GM18868 (cell line): ENCODE results near the gene ZNF692.
"Not testable (repeated sequence)": the region's sequence is repeated elsewhere in the genome, so short reads cannot be mapped to it uniquely, and the experiment has no call there.

Source experiments
- ATAC-seq: cut with Tn5 transposase; IDR thresholded peaks from one replicate; pipeline ENCODE4 v1.9.1; 2021; ENCODE audit warnings: mild to moderate bottlenecking, moderate library complexity; ENCODE audit not compliant: unreplicated experiment

Gene ZNF692

DNA sequence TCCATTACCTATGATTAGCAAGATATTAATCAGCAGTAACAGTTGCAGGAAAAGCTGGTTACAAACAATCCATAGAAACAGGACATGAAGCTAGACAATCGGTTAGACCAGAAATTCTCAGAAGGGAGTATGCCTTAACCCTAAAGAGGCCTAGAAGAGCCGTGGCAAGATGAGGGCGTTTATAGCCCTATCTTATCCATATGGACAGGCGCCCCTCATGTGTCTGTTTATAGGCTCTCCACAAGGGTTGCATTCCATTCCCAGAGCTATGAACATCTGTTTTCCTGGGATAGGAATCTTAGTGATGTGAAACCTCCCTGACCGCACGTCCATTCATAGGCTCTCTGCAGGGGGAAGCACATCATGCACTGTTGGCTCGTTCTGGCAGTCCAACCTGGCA is 23.5 kb upstream of the ZNF692 start:
- ATAC-seq = not testable (repeated sequence)

- ATAC-seq = no peak
Measured at GRCh38 chr1:248881261-248881660, 22.4 kb upstream of the ZNF692 start.

DNA sequence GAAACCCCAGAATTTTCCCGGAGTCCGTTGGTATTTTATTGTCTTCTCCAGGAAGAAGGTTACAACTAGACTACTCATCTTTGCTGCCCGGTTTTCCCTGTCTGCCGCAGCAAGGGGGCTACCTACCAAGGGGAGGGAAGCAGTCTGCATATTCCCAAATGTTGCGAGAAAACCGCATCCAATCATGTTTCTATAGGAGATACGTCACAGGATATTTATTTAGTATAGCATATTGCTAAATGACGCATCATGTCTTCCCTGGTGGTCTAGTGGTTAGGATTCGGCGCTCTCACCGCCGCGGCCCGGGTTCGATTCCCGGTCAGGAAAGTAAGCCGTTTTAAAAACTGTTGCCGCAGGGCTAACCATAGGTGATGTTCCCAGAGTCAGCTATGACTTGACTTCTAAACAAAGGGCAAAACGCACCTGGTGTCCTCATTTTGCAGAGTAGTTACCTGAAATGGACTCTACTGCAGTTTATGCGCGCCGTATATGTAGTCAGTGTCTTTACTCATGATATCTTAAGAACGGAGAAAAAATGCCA is 15.2 kb upstream of the ZNF692 start:
- peak; percentile 70 for ATAC-seq

DNA sequence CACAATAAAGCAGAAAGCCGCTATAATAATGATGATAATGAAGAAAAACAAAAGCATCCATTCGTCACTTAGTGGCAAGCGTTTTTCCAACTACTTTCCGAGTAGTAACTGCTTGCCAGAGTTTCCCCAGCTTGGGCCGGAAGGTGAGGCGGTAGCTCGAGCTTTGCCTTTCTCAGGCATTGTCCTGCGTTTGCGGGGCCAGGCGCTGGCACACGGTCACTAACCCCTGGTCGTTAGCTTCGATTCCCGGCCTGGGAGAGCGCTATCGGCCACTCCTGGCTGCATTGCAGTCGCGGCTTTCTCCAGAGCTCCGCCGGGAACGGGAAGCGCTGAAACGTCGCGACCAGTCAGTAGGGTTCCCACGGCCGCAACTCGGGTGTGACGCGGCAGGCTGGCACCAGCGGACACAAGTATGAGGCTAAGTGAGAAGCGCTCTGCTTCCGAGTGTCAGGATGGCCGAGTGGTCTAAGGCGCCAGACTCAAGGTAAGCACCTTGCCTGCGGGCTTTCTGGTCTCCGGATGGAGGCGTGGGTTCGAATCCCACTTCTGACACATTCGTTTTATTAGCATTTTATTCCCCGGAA is 14.6 kb upstream of the ZNF692 start:
- peak; percentile 75 for ATAC-seq

GRCh38 chr1:248872752-248873408 is 14.0 kb upstream of the ZNF692 start:
- ATAC-seq = peak; percentile 36

GRCh38 chr1:248871837-248872401 is 13.0 kb upstream of the ZNF692 start:
- no peak for ATAC-seq

DNA sequence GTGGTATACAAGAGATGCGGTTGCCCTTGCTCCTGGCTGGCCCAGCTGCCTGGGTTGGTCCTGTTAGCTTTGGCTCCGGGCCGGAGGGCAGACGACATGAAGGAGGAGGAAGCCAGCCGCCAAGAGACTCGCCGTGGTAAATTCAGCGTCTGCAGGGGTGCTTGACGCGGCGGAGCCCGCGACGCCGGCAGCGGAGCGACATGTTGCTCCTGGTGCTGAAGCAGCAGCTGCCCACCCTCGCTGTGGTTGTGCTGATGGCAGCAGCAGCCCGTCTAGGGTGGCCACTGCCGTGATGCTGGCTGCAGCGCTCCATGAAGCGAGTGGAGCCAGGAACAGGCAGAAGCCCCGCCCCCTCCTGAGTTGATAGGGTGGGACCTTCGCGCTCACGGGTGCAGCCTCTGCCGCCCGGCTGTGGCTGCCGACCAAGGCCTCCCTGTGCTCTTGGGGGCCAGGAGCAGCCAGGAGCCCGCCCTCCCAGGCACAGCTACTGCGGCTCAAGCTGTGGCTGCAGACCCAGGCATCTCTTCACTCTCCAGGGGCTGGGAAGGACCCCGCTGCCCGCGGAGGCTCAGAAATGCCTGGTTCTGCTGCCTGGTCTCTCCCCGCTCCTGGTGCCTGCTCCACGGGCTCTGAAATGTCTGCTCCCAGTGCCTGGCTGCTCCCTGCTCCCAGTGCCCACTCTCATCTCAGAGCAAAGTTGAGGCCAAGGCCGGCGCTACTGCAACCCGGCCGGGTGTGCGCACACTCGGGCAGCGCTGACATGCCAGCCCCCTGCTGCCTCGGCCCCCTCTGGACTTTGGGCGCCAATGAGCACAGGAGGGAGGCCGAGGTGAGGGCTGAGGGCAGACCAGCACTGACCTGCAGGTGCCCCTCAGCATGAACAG is 4.4 kb upstream of the ZNF692 start:
- ATAC-seq = peak; percentile 70

- ATAC-seq = peak; percentile 6
Measured at GRCh38 chr1:248862695-248862997, 3.8 kb upstream of the ZNF692 start.

DNA sequence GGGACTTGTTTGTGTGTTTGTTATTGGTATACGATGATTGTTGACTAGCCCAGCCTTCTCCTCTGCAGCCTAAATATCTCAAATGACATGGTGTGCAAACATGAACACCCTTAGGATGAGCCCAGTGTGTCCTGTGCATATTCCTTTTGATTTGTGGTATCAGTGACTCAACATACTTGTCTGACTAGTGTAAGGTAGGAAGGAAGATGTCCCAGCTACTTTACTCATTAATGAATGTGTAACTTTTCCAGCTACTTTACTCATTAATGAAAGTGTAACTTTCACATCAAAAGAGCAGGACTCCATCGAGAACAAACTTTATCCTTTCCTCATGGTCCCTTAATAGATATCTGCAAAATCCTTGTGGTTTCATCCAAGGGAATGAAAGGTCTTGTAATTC is 2.7 kb upstream of the ZNF692 start:
- ATAC-seq = no peak

DNA sequence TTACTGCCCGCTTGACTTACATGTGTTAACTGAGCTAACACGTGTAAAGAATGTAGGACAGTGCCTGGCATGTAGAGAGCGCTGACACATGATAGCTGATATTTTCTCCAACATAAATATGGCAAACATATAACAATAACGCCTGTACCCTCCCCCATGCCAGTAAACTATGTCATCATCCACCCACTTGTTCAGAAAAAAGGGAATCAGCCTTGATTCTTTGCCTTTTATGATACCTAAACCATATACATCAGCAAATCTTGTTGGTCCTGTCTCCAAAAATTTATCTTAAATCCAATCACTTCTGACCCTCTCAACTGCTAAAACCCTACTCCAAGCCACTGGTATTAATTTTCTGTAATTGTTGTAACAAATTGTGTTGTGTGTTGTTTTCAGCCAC is 1.1 kb upstream of the ZNF692 start:
- no peak for ATAC-seq

DNA sequence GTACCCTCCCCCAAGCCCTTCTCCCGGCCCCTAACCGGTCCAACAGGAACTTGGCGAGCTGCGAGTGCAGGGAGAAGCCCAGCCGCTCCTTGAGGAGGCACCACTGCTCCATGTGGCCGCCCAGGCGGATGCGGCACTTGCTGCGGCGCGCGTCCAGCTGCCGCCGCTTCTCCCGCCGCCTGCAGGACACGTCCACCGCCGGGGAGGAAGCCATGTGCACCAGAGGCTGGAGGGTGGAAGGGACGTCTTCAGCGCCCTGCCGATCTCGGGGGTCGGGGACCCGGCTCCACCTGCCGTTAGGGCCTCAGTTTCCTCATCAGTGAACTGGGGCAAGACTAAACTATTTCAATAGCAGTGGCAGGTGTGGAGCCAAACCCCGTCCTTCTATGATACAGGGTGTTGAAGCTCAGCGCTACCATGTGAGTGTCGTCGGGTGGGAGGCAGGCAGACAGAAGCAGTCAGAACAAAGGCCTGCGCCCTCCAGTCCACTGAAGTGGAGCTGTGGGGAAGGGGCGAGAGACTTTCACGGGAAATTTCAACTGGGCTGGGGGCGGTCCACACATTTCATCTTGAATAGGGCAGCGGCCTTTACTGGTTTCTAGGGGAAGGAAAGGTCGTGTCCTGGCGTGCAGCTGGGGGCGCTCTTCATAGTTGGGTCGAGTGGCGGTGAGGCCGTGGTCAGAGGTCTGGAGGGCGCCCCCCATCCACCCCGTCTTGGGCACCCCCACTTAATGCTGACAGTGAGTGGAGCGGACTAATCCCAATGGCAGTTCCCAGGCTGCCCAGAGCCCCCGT is 592 bp downstream of the ZNF692 start:
- peak; percentile 32 for ATAC-seq

GRCh38 chr1:248857749-248858095 is 1.2 kb downstream of the ZNF692 start:
- no peak for ATAC-seq

DNA sequence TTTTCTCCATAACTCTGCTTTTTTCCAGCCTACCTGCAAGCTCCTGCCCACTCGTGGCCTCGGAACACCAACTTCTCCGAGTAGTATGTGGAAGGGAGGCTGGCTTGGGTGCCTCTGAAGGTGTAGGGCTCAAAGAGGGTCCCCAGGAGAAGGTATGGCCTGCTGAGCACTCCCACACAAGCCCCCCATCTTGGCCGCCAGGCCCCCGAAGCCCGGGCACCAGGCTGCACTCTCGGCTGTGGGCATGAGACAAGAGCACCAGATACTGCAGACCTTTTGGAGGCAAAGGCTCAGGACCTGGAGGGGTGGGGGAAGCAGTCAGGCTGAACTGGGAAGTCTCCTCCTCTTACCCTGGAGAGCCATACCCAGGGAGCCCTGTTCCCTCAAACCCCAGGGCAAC is 1.7 kb downstream of the ZNF692 start:
- ATAC-seq = no peak

GRCh38 chr1:248856176-248856575 is 2.7 kb downstream of the ZNF692 start:
- ATAC-seq = no peak

DNA sequence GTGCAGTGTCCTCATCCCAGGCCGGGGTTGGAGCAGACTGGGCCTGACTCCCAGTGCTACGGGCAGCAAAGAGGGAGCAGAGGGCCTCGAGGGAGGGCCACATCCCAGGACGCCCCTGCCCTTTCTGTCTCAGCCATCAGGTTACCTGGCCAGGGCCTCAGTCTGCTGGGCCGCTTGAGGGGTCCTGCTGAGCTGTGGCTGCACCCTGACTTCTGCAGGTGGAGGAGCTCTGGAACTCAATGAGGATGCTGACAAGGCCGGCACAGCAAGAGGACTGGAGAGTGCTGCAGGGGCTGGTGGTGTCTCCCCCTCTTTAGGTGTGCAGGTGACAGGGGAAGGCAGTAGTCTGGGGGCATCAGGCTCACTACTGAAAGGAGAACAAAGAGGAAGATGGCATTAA is 3.3 kb downstream of the ZNF692 start:
- ATAC-seq = no peak

- no peak for ATAC-seq
Measured at GRCh38 chr1:248853663-248854375, 5.1 kb downstream of the ZNF692 start.

DNA sequence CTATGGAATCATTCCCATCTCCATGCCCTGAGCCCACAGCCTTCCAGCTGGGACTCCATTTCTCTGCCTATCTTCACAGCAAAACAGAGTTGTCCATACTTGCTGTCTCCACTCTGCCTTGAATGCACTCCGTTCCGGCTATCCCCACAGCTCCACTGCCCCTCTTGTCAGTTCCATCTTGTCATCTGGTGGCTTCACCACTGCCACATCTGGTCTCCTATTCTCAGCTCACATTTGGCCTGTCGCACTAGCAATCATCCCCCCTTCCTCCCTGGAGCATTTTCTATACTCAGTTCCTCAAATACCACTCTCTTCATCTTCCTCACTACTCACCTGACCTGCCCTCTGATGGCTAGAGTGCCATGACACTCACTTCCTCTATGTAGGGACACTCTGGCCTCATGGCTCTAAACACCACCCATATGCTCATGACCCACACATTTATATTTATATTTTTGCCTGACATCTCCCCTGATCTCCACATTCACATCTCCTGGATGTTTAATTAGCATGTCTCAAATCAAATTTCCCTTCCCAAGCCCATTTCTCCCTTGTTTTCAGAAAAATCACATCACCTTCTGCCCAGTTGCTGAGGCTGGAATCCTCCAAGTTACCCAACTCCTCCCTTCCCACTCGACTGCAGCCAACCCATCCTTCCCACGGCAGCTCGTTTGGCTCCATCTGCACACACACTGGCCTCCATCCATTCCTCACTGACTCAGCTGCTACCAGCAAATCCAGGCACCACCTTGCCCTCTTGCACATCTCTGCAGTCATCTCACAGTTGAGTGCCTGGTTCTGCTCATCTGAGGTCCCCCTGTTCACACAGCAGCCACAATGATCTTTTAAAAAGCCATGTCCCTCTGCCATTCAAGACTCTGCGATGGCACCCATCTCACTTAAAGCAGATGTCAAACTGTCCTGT is 6.1 kb downstream of the ZNF692 start:
- peak; percentile 28 for ATAC-seq

DNA sequence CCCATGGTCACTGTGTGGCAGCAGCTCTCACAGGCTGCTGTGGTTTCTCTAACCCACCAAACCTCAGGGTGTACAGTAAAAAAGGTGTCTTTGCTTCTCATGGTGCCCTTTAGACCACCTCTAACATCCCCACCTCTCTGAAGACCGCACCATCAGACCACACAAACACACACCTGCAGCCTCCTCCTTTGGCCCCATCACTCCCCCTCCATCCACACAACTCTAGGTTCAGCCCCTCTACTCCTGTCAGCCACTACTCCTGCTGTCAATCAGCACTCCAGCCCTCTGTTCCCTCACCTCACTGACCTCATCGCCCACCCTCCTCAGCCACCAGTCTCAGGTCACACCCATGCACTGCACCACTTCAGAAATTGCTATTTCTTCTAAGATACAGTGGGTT is 7.5 kb downstream of the ZNF692 start:
- ATAC-seq = no peak
